Suprapubic skin (tissue), 4 donors: ENCODE results near the gene LGALS3BP. TPM values are rescaled to one million over a fixed set of nuclear protein-coding genes. Genes with fewer than 3 reads are reported as not detected.

Experiments
- DNase-seq, 2 donors: peaks; one replicate each; pipeline ENCODE4 v3.0.0-alpha.2; 2019; ENCODE audit warnings: low spot score in 2 of 2
- H3K27ac ChIP-seq: fragments of 200-600 bp; sonication (generic); one replicate; pipeline ENCODE4 v1.5.1; 2019
- H3K27me3 ChIP-seq: fragments of 200-600 bp; sonication (generic); one replicate; pipeline ENCODE4 v1.5.1; 2019
- H3K36me3 ChIP-seq: fragments of 200-600 bp; sonication (generic); one replicate; pipeline ENCODE4 v1.5.1; 2019
- H3K4me1 ChIP-seq: fragments of 200-600 bp; sonication (generic); one replicate; pipeline ENCODE4 v1.5.1; 2019
- H3K4me3 ChIP-seq: fragments of 200-600 bp; sonication (generic); one replicate; pipeline ENCODE4 v1.5.1; 2019; ENCODE audit warnings: mild to moderate bottlenecking
- H3K9me3 ChIP-seq: fragments of 200-600 bp; sonication (generic); one replicate; pipeline ENCODE4 v1.5.1; 2019
- CTCF ChIP-seq, 2 donors: fragments of 200-600 bp in 1 of 2; fragments of 450-650 bp in 1 of 2; sonication (generic) in 1 of 2; IDR thresholded peaks; one replicate each; pipeline ENCODE4 v1.5.1; 2016 to 2019; ENCODE audit warnings: antibody characterized with exemption in 2 of 2, mild to moderate bottlenecking in 1 of 2, moderate library complexity in 1 of 2
- EP300 ChIP-seq: sonication (generic); formaldehyde crosslinking; IDR thresholded peaks from one replicate; pipeline ENCODE4 v1.6.1; 2017; ENCODE audit warnings: antibody characterized with exemption
- POLR2A ChIP-seq, 2 donors: fragments of 450-650 bp; IDR thresholded peaks; one replicate each; pipeline ENCODE4 v1.6.1; 2017; ENCODE audit warnings: antibody characterized with exemption in 2 of 2, mild to moderate bottlenecking in 2 of 2, moderate library complexity in 2 of 2
- POLR2AphosphoS5 ChIP-seq, 3 donors: sonication (generic); formaldehyde crosslinking; IDR thresholded peaks; one replicate each; pipeline ENCODE4 v1.6.1; 2017; ENCODE audit warnings: antibody characterized with exemption in 3 of 3
- WGBS: methylation state at CpG from one replicate; pipeline ENCODE4 v1.1.5; 2018; 5-methylcytosine and 5-hydroxymethylcytosine counted together
- total RNA-seq, 4 donors: library from RNA; depleted of rRNA; stranded (reverse); fragments of >200 nt; gene quantifications; one replicate each; pipeline ENCODE4 v1.1.0, GENCODE V29; 2016

Gene LGALS3BP
- total RNA-seq, 4 donors from 2014 or later: 70.2 to 162 (median 105) TPM

GRCh38 chr17:78935419-78936323, 44.1 kb downstream of the LGALS3BP start:
- peaks cover 33% of the 10 kb centered on the region for H3K4me1 ChIP-seq
- TF ChIP-seq POLR2A (IDR thresholded peaks at IDR 0.05) (no peak), CTCF (IDR thresholded peaks at IDR 0.05) (no peak), EP300 (no peak), POLR2AphosphoS5 (IDR thresholded peaks at IDR 0.05) (no peak)
- no peak overlapping the region for H3K4me3 ChIP-seq
- DNase-seq: peak; percentile 90 to 91
- H3K9me3 ChIP-seq: no peaks in the 10 kb centered on the region
- H3K36me3 ChIP-seq: no peaks in the 10 kb centered on the region
- no peaks in the 10 kb centered on the region for H3K27me3 ChIP-seq
- WGBS: 73% methylated on average over 23 of the region's 33 CpGs
- H3K27ac ChIP-seq: peak overlapping the region; percentile 86

- Histone ChIP-seq H3K27me3 (no peaks in the 10 kb centered on the region), H3K4me3 (peak overlapping the region; percentile 11), H3K27ac (peak overlapping the region; percentile 86), H3K4me1 (peaks cover 33% of the 10 kb centered on the region), H3K9me3 (no peaks in the 10 kb centered on the region), H3K36me3 (no peaks in the 10 kb centered on the region)
- DNase-seq: no peak
- WGBS: 78% methylated on average over 15 of the region's 19 CpGs
- no peak for TF ChIP-seq POLR2AphosphoS5 (IDR thresholded peaks at IDR 0.05)
- TF ChIP-seq CTCF (IDR thresholded peaks at IDR 0.05): no peak
- no peak for TF ChIP-seq POLR2A (IDR thresholded peaks at IDR 0.05)
- TF ChIP-seq EP300: no peak
Measured at GRCh38 chr17:78934681-78935418, 44.9 kb downstream of the LGALS3BP start.

GRCh38 chr17:78933959-78934568, 45.7 kb downstream of the LGALS3BP start:
- Histone ChIP-seq H3K4me1 (peaks cover 33% of the 10 kb centered on the region), H3K27ac (peak overlapping the region; percentile 86), H3K36me3 (no peaks in the 10 kb centered on the region), H3K9me3 (no peaks in the 10 kb centered on the region), H3K4me3 (peak overlapping the region; percentile 11), H3K27me3 (no peaks in the 10 kb centered on the region)
- TF ChIP-seq POLR2AphosphoS5 (IDR thresholded peaks at IDR 0.05) (peak; percentile 2 to 77 (median 21)), CTCF (IDR thresholded peaks at IDR 0.05) (no peak)
- peak; percentile 96 to 97 for DNase-seq
- WGBS: 7% methylated on average over 9 of the region's 16 CpGs

GRCh38 chr17:78933025-78933958, 46.4 kb downstream of the LGALS3BP start:
- no peaks in the 10 kb centered on the region for H3K27me3 ChIP-seq
- DNase-seq: peak in 1 of 2 donors; percentile 83
- peak overlapping the region; percentile 86 for H3K27ac ChIP-seq
- WGBS: 57% methylated on average over 16 of the region's 18 CpGs
- H3K9me3 ChIP-seq: no peaks in the 10 kb centered on the region
- H3K4me3 ChIP-seq: no peak overlapping the region
- TF ChIP-seq CTCF (IDR thresholded peaks at IDR 0.05) (peak in 1 of 2 donors; percentile 4), EP300 (no peak), POLR2A (IDR thresholded peaks at IDR 0.05) (no peak), POLR2AphosphoS5 (IDR thresholded peaks at IDR 0.05) (no peak)
- H3K36me3 ChIP-seq: no peaks in the 10 kb centered on the region
- peaks cover 33% of the 10 kb centered on the region for H3K4me1 ChIP-seq
